SW 1271 (cell line): ENCODE results near the gene KIAA1217.
A peak's percentile ranks its signal among the peaks of the same experiment; 100 is the strongest.

Source experiments
- DNase-seq, 2 experiments: peaks; one replicate each; lab custom pipeline; 2025; lab: John Stamatoyannopoulos, UW

The KIAA1217 gene

DNA sequence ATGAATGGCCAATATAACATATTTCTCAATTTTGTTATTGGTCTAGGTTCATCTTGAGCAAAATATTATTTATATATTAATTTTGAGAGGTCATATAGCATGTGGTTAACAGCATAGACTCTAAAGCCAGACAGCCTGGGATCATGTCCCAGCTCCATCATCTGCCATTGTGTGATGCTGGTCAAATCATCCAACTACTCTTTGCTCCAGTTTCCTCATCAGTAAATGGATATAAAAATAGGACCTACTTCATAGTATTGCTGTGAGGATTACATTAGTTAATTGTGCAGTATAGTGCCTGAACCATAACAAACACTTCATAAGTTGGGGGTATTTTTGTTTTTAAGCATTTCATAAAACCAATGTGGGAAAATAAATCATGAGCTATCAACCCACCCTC is 199.0 kb downstream of the KIAA1217 start:
- DNase-seq, result no peak

DNA sequence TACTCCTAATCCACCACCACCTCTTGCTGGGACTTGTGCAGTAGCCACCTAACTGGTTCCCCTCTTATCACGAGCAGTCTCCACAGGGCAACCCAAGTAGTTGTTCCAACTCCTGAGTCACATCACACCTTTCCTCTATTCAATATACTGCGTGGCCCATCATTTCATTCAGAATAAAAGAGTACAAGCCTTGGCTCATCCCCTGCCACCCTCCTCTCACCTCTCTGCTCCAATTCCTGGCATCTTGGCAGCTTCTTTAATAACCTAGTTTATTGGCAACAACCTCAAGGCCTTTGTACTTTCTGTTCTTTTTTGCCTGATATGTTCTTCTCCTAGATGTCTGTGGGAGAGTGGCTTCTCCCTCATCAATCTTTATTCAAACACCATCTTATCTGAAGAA is 199.4 kb downstream of the KIAA1217 start:
- DNase-seq, result no peak

DNA sequence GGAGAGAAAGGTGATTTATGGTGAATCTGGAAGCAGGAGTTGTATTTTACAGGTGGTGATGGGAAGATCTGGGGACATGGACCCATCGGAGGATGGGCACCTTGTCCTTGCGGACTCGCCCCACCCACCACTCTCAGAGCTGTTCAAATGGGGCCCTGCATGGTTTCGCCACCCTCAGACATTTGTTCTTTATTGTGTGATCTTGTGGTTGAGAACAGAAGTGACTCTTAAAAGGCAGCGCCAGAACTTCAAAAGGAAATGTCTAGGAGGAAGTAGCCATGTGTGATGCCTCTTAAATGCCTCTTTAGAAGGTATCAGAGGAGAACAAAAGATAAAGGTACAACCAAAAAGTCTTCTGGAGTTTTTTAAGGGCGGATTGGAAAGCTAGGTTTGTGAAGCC is 205.7 kb downstream of the KIAA1217 start:
- no peak for DNase-seq

DNA sequence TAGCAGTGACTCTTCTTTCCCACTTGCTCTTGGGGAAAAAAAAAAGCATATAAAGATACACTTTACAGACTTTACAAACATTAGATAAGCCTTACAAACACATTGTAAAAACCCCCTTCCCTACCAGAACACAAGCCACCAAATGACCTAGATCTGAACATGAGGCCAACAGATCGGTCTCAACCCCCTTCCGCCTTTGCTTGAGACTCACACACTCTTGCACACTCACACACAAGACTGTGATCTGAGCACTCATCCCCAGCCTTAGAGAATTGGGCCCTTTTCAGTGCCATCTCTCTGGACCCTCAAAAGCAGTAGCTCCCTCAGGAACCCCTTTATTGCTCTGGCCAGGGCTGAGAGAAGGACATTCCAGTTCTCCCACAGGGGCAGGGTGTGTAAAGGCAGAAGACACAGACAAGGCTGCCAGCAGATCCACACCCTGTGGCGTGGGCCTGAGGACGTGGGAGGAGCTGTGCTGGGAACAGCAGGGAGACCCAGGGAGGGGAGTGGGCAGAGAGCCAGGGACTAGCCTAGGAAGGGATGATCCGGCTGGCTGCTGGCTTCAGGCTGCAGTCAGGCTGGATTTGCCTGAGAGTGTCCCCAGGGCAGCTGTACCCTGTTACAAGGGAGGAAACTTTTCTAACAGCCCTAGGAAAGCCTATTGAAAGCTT is 206.7 kb downstream of the KIAA1217 start:
- no peak for DNase-seq

DNA sequence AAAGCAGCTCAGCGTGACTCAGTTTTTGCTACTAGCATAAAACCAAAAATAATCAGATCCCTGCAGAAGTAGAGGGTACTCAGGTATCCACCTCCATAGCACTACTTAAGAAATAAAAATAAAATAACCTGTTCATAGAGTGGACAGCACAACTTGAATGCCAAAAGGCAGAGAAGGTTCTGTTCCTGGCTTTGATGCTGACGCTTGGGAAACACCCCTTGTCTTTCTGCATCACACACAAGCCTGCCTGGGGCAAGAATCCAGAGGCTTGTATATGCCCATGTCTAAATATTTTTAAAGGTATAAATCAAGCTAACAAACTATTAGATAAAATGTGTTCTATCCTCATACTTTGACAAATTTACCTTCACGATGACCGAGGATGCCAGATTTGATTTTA is 207.3 kb downstream of the KIAA1217 start:
- no peak for DNase-seq

DNA sequence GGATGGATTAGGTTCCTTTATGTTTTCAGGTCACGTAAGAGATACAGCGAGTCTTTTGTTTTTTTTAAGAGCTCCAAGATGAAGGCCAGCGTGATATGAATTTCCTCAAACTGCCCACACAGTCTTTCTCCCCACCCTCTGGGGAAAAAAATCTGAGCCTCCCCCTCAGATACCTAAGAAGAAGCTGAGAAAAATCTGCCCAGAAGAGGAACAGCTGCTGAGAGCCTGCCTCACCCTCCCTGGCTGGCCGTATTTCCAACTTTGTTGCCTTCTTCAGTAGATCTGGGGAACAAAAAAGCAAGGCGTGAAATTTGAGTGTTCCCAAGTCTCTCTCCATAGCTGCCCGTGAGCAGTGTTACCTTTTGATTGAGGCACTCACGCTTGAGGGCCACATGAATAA is 208.1 kb downstream of the KIAA1217 start:
- no peak for DNase-seq

DNA sequence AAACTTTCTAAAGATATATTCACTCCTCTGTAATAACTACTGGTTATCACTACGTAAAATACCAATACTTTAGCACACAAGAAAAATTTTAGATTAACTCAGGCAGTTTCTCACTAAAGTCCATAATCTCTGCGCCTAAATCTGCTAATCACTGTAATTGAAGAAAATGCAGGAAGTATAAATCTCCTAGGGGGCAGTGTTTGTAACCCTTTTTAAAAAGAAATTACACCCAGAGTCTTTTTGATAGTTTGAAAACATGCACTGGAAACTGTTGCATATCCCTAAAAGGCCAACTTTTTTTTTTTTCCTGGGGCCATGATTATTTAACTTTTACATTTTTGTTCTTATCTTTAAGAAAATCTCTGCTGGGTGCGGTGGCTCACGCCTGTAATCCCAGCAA is 209.6 kb downstream of the KIAA1217 start:
- peak in 1 of 2 experiments; percentile 2 for DNase-seq

DNA sequence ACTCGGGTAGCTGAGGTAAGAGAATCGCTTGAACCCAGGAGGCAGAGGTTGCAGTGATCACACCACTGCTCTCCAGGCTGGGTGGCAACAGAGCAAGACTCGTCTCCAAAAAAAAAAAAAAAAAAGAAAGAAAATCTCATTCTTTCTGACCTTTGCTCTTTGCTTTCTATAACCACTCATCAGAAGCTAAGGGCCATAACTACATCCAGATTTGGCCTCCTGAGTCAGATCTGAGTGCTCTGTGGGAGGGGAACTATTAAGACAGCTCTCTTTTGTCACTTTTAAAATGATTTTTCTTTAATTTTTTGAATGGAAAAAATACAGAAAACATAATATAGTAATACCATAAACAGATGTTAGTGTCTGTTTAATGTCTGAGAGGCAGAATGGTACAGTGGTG is 210.1 kb downstream of the KIAA1217 start:
- DNase-seq, result no peak

DNA sequence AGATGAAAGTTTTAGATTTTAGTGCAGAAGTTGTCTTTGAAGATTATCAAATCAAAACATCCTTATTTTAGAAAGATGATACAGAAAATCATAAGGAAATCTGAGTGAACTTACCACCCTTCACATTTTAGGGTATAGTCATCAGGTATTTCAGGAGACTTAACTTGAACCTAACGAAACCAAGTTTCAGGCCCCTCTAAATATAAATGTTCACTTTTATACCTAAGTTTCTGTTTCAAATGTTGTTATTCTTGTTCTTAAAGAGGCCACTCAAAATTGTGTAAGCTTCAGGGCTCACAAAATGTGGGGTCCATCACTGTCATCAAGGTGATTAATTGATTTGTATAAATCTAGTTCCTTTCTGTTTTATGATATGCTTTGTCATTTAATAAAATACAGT is 216.2 kb downstream of the KIAA1217 start:
- DNase-seq, result no peak

DNA sequence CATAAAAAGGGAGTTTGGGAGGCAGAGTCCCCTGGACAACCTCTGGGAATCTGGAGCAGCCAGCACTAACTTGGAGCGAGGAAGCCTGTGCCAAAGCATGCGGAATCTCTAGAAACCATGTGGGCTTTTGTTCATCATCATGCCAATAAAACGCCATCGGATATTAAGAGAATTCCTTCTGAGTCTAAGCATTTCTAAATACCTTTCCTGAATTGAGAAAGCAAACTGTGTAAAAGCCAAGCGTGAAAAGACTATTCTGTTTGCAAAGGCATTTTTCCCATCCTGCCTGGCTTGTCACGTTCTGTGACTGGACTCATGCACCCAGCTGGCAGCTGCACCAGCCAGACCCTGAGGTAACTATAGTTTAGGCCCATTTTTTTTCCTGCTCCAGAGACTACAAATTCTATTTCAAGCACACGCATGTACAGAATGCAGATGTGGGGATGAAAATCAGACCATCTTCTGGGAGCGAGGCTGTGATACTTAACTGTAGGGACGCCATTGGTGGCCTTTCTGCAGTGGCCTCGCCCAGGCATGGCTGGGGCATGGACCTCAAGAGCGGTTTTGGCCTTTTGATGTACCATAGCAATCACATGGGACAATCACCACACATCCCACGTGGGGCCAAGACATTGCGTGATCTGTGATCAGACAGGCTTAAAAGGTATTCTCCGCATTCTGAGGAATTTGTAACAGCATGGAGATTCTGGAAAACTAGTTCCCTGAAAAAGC is 218.9 kb downstream of the KIAA1217 start:
- no peak for DNase-seq

DNA sequence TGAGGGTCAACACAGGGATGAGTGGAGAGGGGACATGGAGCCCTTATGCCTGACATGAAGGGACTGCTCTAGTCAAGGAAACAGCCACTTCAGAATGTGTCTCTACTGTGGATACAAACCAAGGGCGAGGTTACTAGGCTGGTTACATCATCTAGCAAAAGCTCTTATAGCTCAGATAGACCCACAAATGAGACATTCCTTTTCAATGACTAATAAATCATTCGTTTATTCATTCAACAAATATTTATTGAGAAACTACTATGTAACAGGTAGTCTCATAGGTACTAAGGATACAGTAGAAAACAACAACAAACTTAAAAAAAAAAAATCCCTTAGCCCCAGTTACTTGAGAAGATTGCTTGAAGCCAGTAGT is 219.5 kb downstream of the KIAA1217 start:
- peak in 1 of 2 experiments; percentile 8 for DNase-seq

DNA sequence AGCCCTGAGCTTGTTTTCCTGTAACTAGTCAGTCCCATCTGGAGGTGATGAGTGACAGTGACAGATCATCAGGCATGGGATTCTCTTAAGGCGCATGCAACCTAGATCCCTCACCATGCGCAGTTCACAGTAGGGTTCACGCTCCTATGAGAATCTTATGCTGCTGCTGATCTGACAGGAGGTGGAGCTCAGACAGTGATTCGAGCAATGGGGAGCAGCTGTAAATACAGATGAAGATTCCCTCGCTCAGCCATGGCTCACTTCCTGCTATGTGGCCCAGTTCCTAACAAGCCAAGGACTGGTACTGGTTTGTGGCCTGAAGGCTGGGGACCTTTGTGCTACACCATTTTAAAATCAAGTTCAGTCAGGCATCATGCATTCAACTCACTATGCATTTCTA is 221.7 kb downstream of the KIAA1217 start:
- no peak for DNase-seq

DNA sequence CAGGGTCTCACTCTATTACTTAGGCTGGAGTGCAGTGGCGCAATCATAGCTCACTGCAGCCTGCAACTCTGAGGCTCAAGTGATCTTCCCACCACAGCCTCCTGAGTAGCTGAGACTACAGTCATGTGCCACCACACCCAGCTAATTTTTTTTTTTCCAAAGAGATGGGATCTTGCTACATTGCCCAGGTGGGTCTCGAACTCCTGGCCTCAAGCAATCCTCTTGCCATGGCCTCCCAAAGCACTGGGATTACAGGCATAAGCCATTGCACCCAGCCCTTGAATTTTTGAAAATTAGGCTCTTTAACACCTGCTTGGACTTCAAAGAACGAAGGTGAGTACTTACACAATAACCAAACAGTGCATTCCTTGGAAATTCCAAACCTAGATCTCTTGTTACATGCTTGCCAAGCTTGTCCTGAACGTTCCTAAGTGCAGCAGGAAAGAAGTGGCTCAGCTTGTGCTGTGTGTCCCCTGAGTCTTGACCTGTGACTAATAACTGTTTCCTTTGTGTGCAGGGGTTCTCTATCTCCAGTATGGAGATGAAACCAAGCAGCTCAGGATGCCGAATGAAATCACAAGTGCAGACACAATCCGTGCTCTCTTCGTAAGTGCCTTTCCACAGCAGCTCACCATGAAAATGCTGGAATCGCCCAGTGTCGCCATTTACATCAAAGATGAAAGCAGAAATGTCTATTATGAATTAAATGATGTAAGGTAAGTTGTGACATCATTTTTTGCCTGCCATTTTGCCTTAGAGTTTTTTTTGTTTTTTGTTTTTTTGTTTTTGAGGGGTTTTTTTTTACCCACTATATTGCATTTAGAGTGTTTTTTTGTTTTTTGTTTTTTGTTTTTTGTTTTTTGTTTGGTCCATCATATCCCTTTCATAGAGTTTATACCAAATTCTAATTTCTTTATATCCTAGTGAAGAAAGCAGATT is 223.8 kb downstream of the KIAA1217 start:
- DNase-seq, result no peak

DNA sequence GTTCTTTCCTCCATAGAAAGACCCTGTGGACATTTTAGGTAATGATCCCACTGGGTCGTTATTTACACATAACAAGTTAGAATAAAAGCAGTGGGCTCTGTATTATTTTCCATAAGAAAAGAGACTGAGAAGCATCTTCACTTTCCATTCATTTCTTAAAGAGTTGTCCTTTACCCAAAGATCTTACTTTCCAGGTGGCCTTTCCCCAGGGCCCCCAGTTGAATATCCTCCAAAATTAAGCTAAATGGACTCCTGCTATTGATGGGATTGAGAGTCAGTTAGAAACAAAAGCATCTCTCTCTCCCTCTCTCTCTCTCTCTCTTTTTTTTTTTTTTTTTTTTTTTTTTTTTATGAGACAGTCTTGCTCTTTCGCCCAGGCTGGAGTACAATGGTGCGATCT is 224.8 kb downstream of the KIAA1217 start:
- DNase-seq, result no peak

DNA sequence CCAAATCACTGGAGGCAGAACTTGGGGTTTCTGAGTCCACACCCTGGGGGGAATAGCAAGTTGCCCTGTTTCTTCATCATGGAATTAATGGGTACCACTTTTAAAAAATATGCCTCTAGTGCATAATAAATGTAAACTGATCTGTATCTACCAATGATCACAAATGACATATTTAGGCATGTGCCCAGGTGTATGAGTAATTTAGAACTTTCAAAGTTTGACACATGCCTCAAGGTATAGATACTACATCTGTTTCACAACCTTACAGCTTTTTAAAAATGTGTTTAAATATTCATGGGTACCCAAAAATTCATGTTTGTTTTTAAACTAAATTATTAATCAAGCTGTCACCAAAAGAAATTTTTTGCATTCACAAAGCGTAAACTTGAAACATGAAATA is 226.0 kb downstream of the KIAA1217 start:
- no peak for DNase-seq

DNA sequence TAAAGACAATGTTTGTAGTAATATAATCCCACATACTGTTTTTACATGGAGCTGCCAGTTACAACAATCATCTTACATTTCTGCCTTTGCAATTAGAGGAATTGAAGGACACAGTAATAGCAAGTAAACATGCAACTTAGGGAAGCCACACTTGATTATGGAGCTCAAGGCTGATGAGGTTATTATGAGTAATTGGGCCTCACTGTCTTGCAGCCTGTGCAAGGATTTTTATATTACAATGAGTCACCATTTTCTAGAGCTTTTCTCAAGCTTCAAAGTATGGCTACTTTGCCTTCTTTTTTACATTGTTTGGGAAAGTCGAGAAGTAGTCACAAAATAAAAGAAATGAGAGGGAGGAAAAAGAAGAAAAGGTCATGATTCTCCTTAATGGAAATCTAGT is 226.4 kb downstream of the KIAA1217 start:
- no peak for DNase-seq

DNA sequence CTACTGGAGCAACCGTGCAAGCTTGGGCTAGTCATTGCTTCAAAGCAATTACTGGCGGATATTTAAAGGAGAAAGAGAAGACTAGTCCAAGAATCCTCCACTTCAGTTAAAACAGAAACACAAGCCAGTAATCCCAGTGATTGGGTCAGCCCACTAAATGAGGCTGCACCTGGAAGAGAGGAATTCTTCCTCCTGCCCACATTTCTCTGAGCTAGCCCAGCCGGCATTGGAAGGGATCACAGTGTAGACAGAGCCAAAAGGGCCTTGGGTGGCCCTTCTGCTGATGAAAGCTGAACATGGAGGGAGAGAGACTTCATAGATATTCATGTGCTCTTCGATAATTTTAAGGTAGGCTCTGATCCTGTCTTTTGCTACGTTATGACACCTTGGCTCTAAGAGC is 228.4 kb downstream of the KIAA1217 start:
- no peak for DNase-seq

DNA sequence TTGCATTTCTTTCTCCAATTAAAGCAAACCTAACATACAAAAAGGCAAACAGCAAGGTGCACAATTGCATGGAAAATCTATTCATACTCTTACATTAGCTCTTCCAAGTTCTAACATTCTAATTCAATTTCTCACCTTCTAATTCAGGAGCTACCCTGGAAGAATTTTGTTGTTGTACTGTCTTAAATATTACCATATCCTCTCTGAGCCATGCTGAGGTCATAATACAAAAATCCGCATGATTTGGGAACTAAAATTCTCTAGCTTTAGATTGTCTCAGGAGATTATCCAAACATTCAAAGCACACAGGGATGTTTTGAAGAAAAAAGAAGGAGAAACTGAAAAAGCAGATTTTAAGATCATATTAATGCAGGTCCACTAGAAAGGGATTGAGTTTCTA is 229.9 kb downstream of the KIAA1217 start:
- no peak for DNase-seq

DNA sequence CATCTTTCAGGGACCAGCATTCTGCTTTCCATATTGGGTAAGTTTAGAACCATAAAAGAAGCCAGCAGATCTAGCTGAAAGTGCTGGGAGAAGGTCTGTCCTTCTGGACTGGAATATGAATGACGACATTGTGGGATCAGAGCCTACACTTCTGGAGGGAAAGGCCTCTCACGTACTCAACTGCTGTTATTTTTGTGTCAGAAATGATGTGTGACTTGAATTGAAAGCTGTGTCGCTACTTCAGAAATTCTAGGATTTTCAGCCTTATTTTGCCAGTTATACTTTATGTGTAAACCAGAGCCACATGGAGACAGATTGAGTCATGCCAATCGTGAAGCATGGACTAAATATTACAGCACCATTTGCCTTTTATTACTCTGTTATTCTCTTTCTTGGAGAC is 231.0 kb downstream of the KIAA1217 start:
- no peak for DNase-seq

DNA sequence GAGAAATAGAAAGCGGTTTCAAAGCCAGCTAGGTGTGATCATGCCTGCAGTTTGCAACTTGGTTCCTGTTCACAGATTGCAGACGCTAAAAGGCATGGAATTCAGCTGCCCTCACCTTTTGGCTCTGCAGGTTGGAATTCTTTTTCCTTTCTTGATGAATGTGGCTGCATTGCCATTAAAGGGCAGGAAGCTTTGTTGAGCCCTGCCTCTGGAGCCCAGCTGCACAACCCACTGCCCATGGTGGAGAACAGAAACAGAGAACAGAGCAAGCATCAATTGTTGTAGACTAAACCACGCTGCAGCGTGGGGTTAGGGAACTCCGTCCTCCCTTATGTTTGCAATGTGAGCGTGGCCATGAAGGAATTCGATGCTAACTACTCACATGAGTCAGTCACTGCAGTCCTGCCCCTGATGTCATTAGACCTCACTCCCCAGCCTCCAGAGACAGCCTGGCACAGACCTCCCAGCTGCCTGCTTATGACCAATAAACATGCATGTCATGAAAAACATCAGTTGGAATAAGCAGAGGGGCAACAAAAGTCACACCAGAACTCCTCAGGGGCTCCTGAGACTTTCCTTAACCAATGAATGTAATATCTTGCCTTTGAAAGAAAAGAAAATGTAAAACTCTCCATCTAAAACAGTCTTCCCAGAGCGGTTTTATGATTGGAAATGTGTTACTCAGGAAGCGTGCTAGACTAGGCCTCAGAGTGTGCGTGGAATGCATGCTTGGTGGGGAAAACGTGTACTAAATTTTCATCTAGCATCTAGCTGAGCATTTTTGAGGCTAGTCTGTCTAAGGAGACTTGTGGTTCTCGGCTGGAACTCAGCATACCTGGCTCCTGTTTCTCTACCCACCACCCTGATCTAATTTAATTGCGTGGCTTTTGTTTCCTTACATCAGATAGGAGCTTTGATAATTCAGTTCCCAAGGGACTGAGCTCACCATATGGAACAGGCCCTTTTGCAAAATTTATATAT is 232.2 kb downstream of the KIAA1217 start:
- DNase-seq, result no peak

DNA sequence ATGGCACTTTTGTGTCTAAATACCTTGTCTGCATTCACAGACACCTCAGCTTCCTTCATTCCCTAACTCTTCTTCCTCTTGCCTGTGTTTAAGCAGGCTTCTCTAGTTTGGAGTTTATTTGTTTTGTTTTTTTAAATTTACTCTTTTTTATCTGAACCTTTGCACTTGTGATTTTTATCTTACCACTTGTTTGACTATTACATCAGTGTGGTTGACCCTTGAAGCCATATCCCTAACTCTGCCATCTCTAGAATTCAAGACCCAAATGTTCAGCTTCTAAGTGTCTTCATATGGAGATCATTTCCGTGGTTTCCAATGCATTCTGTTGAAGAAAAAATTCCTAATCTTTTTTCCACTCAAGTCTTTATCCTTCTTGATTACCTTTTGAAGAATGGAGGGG is 233.3 kb downstream of the KIAA1217 start:
- no peak for DNase-seq
